ENCODE measurements around the gene STARD10.

Gene STARD10

GRCh38 chr11:72744474-72744873 lies 49.4 kb downstream of the STARD10 start:
- H3K4me3 ChIP-seq (ENCODE audit: low read depth, low read length), result no peak overlapping the region
- CTCF ChIA-PET, result interaction anchor here (0.6 kb wide), 1 partner anchor 19 kb away, joined by 3 read pairs; no protein-coding TSS in a partner anchor
- POLR2A ChIA-PET, result no interaction called here
- no peak for TF ChIP-seq CTCF (IDR thresholded peaks at IDR 0.05; ENCODE audit: insufficient read depth, low read length, missing control alignments)
- no peak for DNase-seq (ENCODE audit: low read depth, low spot score)

DNA sequence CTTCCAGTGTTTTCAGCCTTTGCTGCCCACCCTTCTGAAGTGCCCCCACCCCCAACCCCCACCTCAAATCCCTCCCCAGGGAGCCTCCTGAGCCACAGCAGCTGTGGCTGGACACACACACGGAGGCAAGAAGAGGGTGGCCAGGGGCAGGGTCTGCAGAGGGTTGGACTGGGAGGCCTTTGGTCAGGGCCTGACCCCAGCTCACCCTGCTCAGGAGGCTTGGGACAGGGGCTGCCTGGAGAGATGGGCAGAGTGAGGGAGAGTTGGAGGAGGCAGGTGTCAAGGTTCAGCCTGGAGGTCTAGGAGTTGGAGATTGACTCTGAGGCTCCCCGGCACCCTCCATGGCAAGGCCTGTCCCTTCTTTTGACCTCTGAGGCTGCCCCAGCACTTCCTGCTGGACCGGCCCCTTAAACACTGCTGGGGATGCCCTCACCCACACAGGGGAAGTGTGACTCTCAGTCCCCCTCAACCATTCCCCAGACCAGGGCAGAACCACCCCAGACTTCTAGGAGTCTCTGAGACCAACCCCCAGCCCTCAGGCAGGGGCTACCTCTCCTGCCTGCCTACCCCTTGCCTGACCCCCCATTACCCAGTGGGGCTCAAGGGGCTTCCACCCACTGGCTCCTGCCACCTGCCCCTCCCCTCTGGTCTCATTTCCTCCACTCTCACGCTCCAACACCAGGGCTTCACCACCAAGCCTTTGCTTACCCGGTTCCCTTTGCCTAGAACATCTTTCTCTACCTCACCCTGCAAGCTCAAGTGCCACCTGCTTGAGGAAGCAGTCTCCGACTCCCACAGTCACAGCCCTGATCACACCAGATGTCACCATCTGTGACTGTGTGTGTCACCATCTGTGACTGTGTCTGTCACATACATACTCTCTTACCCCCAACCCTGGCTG lies 50.3 kb downstream of the STARD10 start:
- TF ChIP-seq CTCF (IDR thresholded peaks at IDR 0.05; ENCODE audit: insufficient read depth, low read length, missing control alignments), result no peak
- no peak for DNase-seq (ENCODE audit: low read depth, low spot score)
- ChIA-PET POLR2A (no interaction called here), CTCF (no interaction called here)
- H3K4me3 ChIP-seq (ENCODE audit: low read depth, low read length), result no peak overlapping the region

DNA sequence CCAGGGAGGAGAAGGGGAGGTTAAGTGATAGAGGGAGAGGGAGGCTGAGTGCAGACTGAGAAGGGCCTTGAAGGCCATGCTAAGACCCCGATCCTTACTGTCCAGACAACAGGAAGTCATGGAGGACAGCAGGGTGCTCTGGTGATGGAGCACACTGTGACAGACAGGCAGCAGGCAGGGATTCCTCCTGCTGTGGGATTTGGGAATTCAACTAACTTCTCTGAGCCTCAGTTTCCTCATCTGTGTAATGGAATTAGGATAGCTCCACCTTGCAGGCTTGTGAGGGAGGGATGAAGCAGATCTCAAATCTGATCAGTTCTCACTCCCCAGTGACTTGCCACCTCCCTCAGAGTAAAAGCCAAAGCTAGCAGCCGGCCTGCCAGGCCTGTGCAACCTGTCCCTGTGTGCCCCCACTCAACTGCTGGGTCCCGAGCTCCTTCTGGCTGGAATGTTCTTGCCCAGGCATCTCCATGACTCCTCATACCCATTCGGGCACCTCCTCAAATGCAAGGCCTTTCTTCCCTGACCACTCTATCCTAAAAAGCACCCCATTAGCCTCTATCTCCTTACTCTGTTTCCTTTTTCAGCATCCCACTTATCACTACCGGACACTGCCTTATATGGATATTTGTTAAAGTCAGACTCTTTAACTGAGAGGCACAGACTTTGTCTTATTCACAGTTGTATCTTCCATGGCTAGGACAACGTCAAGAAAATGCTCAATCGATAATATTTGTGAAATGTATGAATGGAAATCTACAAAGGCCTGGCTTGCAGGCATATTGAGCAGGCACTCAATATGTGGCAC lies 51.1 kb downstream of the STARD10 start:
- no peak for DNase-seq (ENCODE audit: low read depth, low spot score)
- no peak for TF ChIP-seq CTCF (IDR thresholded peaks at IDR 0.05; ENCODE audit: insufficient read depth, low read length, missing control alignments)
- no peak overlapping the region for H3K4me3 ChIP-seq (ENCODE audit: low read depth, low read length)
- POLR2A ChIA-PET, result no interaction called here
- CTCF ChIA-PET, result interaction anchor here (1.6 kb wide), 1 partner anchor 18 kb away, joined by 10 read pairs; no protein-coding TSS in a partner anchor

DNA sequence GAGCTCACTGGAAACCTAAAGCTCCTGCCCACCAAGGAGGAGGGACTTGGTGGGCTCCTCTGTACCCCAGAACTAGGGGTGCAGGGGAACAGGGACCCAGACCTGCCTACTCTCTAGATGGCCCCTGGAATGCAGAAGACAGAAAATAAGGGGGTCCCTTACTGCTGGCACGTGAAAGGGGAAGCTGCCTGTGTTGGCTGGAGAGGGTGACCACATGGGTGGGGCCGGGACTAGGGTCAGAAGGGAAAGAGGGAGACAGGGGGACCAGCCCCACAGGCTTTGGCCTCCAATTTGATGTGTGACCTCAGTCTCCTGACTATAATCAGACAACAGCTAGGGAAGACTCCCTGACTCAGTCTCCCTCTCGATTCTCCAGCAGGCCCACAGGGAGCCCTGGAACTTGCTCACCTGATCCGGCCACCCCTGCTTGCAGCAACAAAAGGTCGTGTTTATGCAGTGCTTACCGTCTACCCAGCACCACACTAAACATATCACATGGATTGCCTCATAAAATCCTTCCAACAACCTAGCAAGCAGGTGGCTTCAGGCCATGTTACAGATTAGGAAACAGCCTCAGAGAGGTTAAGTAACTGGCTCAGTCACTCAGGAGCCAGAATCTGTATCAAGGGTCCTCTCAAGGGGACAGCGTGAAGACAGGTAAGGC lies 51.9 kb downstream of the STARD10 start:
- POLR2A ChIA-PET, result no interaction called here
- DNase-seq (ENCODE audit: low read depth, low spot score), result no peak
- no peak for TF ChIP-seq CTCF (IDR thresholded peaks at IDR 0.05; ENCODE audit: insufficient read depth, low read length, missing control alignments)
- CTCF ChIA-PET, result interaction anchor here (1.5 to 1.6 kb wide), 2 partner anchors 17 to 24 kb away, joined by 3 to 10 read pairs; no protein-coding TSS in a partner anchor
- no peak overlapping the region for H3K4me3 ChIP-seq (ENCODE audit: low read depth, low read length)

DNA sequence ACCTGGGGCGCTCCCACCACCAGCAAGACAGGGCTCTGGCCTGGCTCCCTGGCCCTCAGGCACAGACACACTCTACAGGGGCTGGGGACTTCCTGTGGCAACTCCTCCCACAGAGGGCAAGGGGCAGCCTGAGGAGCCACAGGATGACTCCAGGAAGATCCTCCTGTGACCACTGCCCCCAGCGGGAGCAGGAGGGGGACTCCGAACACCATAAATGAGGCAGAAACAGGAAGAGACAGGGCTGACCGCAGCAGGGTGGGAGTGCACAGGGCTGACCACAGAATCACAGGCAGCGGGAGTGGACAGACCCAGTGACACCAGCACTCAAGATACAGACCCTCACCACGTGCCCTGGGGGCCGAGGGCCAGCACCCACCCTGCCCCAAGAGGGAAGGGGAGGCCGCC lies 52.4 kb downstream of the STARD10 start:
- no peak overlapping the region for H3K4me3 ChIP-seq (ENCODE audit: low read depth, low read length)
- no peak for DNase-seq (ENCODE audit: low read depth, low spot score)
- CTCF ChIA-PET, result interaction anchor here (1.4 to 4.7 kb wide), 5 partner anchors 10 to 52 kb away, joined by 3 to 29 read pairs (median 3); partner anchors contain the start of gene STARD10
- POLR2A ChIA-PET, result no interaction called here
- no peak for TF ChIP-seq CTCF (IDR thresholded peaks at IDR 0.05; ENCODE audit: insufficient read depth, low read length, missing control alignments)
